Ishikawa (cell line): Measurements from ENCODE around the gene MUS81.

Source experiments
- CEBPB ChIP-seq: IDR thresholded peaks from 2 replicates; pipeline ENCODE4 v1.6.1; 2012
- CREB1 ChIP-seq: IDR thresholded peaks from 2 replicates; pipeline ENCODE4 v1.6.1; 2012; ENCODE audit warnings: low read depth
- EGR1 ChIP-seq: IDR thresholded peaks from 2 replicates; pipeline ENCODE4 v1.6.1; 2012
- EP300 ChIP-seq: IDR thresholded peaks from 2 replicates; pipeline ENCODE4 v1.6.1; 2012; ENCODE audit warnings: borderline replicate concordance
- FOXM1 ChIP-seq: IDR thresholded peaks from 2 replicates; pipeline ENCODE4 v1.6.1; 2012; ENCODE audit warnings: low read depth, borderline replicate concordance
- NFIC ChIP-seq: IDR thresholded peaks from 2 replicates; pipeline ENCODE4 v1.6.1; 2012
- RAD21 ChIP-seq: IDR thresholded peaks from 2 replicates; pipeline ENCODE4 v1.6.1; 2012; ENCODE audit warnings: low read depth
- REST ChIP-seq: IDR thresholded peaks from 2 replicates; pipeline ENCODE4 v1.6.1; 2012; ENCODE audit warnings: low read depth, mild to moderate bottlenecking
- TAF1 ChIP-seq: IDR thresholded peaks from 2 replicates; pipeline ENCODE4 v1.6.1; 2012; ENCODE audit warnings: low read depth, mild to moderate bottlenecking
- TCF12 ChIP-seq: IDR thresholded peaks from 2 replicates; pipeline ENCODE4 v1.6.1; 2012; ENCODE audit warnings: low read depth
- TEAD4 ChIP-seq: IDR thresholded peaks from 2 replicates; pipeline ENCODE4 v1.6.1; 2012
- YY1 ChIP-seq: IDR thresholded peaks from 2 replicates; pipeline ENCODE4 v1.6.1; 2012; ENCODE audit warnings: low read depth
- ZBTB7A ChIP-seq: IDR thresholded peaks from 2 replicates; pipeline ENCODE4 v1.6.1; 2012; ENCODE audit warnings: low read depth
- TF ChIP-seq, protein P1 (sequence below): IDR thresholded peaks from 2 replicates; pipeline ENCODE4 v1.6.1; 2012
- TF ChIP-seq, protein P2 (sequence below): IDR thresholded peaks from 2 replicates; pipeline ENCODE4 v1.6.1; 2012

The MUS81 gene

GRCh38 chr11:65892661-65893317 lies 32.6 kb downstream of the MUS81 start:
- TF ChIP-seq ZBTB7A (no peak), CEBPB (no peak)
- TF ChIP-seq, protein P1, sequence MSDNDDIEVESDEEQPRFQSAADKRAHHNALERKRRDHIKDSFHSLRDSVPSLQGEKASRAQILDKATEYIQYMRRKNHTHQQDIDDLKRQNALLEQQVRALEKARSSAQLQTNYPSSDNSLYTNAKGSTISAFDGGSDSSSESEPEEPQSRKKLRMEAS: no peak

- TF ChIP-seq, protein P2, sequence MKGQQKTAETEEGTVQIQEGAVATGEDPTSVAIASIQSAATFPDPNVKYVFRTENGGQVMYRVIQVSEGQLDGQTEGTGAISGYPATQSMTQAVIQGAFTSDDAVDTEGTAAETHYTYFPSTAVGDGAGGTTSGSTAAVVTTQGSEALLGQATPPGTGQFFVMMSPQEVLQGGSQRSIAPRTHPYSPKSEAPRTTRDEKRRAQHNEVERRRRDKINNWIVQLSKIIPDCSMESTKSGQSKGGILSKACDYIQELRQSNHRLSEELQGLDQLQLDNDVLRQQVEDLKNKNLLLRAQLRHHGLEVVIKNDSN: no peak
- TF ChIP-seq NFIC: no peak
- no peak for TF ChIP-seq TCF12
- no peak for TF ChIP-seq TEAD4
- TF ChIP-seq, protein P1: no peak
- TF ChIP-seq TAF1: no peak
- no peak for TF ChIP-seq YY1
- no peak for TF ChIP-seq EGR1
- no peak for TF ChIP-seq EP300
Observed at GRCh38 chr11:65894034-65894591, 33.9 kb downstream of the MUS81 start.

DNA sequence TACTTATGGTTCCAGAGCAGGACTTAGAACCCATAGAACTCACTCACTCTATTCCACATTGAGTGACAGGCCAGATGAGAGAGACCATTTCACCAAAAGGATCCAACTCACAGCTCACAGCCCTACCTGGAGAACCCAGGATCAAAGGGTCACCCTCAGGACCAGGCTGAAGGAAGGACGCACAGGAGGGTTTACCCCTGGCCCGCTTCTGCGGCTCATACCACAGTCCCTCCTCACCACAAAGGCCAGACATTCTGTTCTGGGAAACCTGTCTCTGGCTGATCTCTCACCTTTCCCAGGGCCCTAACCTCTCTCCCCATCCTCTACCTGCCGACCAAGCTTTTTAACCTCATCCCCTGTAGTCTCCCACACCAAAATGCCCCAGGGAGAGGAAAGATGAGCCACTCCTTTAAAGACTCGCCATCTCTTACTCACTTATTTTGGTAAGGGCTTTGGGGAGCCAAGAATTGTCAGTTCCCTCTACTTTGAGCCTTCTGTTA lies 35.3 kb downstream of the MUS81 start:
- TF ChIP-seq, protein P1: no peak
- TF ChIP-seq NFIC: no peak

DNA sequence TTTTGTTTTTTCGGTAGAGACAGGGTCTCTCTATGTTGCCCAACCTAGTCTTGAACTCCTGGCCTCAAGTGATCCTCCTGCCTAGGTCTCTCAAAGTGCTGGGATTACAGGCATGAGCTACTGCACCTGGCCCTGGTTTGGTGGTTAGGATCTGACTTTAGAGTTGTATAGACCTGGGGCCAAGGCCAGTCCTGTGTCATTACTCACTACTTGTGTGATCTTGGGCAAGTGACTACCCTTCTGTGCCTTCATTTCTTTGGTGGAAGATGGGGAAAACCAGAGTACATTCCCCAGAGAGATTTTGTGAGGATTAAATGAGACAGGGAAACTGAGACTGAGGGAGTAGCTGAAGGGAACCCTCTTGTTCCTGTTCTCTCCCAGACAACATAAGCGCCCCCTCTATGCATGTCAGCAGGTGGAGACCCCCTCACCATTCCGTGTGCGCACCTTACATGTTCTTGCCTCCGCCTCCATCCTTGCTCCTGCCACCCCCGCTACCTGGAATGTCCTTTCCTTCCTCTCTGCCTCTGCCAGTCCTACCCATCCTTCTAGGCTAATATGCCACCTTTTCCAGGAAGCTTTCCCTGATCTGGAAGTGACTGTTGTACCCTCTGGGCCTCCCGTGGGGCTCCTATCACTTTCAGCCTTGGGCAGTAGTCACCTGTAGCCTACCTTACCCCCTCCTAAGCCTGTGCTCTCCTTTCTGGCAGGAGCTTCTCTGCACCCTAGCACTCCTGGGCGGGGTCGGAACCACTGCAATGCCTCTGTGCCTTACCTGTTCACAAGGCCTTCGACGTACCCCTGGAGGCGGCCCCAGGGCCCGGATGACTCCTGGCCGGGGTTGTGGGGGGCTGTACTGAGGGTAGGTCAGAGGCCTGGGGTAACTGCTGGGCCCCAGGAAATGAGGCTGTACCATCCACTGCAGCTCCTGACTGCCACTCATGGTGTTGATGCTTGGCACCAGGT lies 36.1 kb downstream of the MUS81 start:
- TF ChIP-seq EGR1 (no peak), YY1 (no peak), TCF12 (no peak), CEBPB (no peak), NFIC (no peak), FOXM1 (no peak), EP300 (no peak), RAD21 (no peak), CREB1 (no peak), REST (no peak)
- TF ChIP-seq, protein P2: no peak

GRCh38 chr11:65897020-65897471 lies 36.8 kb downstream of the MUS81 start:
- TF ChIP-seq CREB1: no peak
- TF ChIP-seq TEAD4: no peak
- no peak for TF ChIP-seq CEBPB
- TF ChIP-seq NFIC: no peak
- TF ChIP-seq EP300: no peak
- no peak for TF ChIP-seq YY1
- TF ChIP-seq ZBTB7A: no peak
- TF ChIP-seq, protein P1: no peak
- TF ChIP-seq REST: no peak
- no peak for TF ChIP-seq RAD21
- no peak for TF ChIP-seq FOXM1
- TF ChIP-seq TCF12: no peak
- no peak for TF ChIP-seq EGR1
- TF ChIP-seq, protein P2: no peak
- no peak for TF ChIP-seq TAF1
